Nephron (organoid): ENCODE results near the gene KCNK10.

Experiments
- H3K27ac Mint-ChIP-seq, 3 experiments: 2 replicates each; pipeline ENCODE4 v1.8.0; 2020; ENCODE audit warnings: mixed read lengths in 3 of 3, mild to moderate bottlenecking in 2 of 3, moderate library complexity in 1 of 3
- H3K27me3 Mint-ChIP-seq: 2 replicates; pipeline ENCODE4 v1.8.0; 2021; ENCODE audit warnings: low read depth, mild to moderate bottlenecking, moderate library complexity, mixed read lengths
- H3K36me3 Mint-ChIP-seq: 2 replicates; pipeline ENCODE4 v1.8.0; 2020; ENCODE audit warnings: low read depth, mixed read lengths
- H3K4me1 Mint-ChIP-seq: 2 replicates; pipeline ENCODE4 v1.8.0; 2020; ENCODE audit warnings: mixed read lengths
- H3K4me3 Mint-ChIP-seq, 3 experiments: 2 replicates each; pipeline ENCODE4 v1.8.0; 2020; ENCODE audit warnings: mild to moderate bottlenecking in 3 of 3, mixed read lengths in 3 of 3, moderate library complexity in 2 of 3
- H3K9me3 Mint-ChIP-seq: 2 replicates; pipeline ENCODE4 v1.8.0; 2020; ENCODE audit warnings: mixed read lengths
- CTCF ChIP-seq, 3 experiments: fragments of 200-600 bp; sonication (generic); IDR thresholded peaks; one replicate each; pipeline ENCODE4 v1.5.0; 2021; ENCODE audit warnings: antibody characterized with exemption in 3 of 3; ENCODE audit not compliant: unreplicated experiment in 3 of 3

KCNK10 gene

GRCh38 chr14:88218119-88218915 lies 104.8 kb downstream of the KCNK10 start:
- Mint-ChIP-seq H3K4me3 (no peak overlapping the region), H3K27me3 (peaks cover 3% of the 10 kb centered on the region), H3K27ac (no peak overlapping the region), H3K36me3 (no peaks in the 10 kb centered on the region), H3K9me3 (peaks cover 33% of the 10 kb centered on the region), H3K4me1 (no peaks in the 10 kb centered on the region)
- no peak for TF ChIP-seq CTCF (IDR thresholded peaks at IDR 0.05; ENCODE audit: unreplicated experiment in 3 of 3)

GRCh38 chr14:88212691-88213090 lies 110.4 kb downstream of the KCNK10 start:
- H3K9me3 Mint-ChIP-seq, result no peaks in the 10 kb centered on the region
- H3K4me1 Mint-ChIP-seq, result no peaks in the 10 kb centered on the region
- TF ChIP-seq CTCF (IDR thresholded peaks at IDR 0.05; ENCODE audit: unreplicated experiment in 3 of 3), result no peak
- H3K27ac Mint-ChIP-seq, result no peak overlapping the region
- H3K4me3 Mint-ChIP-seq, result no peak overlapping the region
- no peaks in the 10 kb centered on the region for H3K36me3 Mint-ChIP-seq
- H3K27me3 Mint-ChIP-seq, result peaks cover 3% of the 10 kb centered on the region

GRCh38 chr14:88210426-88210825 lies 112.6 kb downstream of the KCNK10 start:
- no peaks in the 10 kb centered on the region for H3K36me3 Mint-ChIP-seq

GRCh38 chr14:88209273-88209672 lies 113.8 kb downstream of the KCNK10 start:
- Mint-ChIP-seq H3K36me3 (no peaks in the 10 kb centered on the region), H3K9me3 (no peaks in the 10 kb centered on the region), H3K4me1 (no peaks in the 10 kb centered on the region), H3K27ac (no peak overlapping the region), H3K27me3 (peaks cover 3% of the 10 kb centered on the region), H3K4me3 (no peak overlapping the region)
- no peak for TF ChIP-seq CTCF (IDR thresholded peaks at IDR 0.05; ENCODE audit: unreplicated experiment in 3 of 3)

More at GRCh38 chr14:88210426-88210825, 112.6 kb downstream of the KCNK10 start:
- Mint-ChIP-seq H3K27ac (no peak overlapping the region), H3K27me3 (peaks cover 3% of the 10 kb centered on the region), H3K4me1 (no peaks in the 10 kb centered on the region), H3K4me3 (no peak overlapping the region), H3K9me3 (no peaks in the 10 kb centered on the region)
- no peak for TF ChIP-seq CTCF (IDR thresholded peaks at IDR 0.05; ENCODE audit: unreplicated experiment in 3 of 3)

- Mint-ChIP-seq H3K4me1 (peaks cover 3% of the 10 kb centered on the region), H3K36me3 (no peaks in the 10 kb centered on the region), H3K27me3 (no peaks in the 10 kb centered on the region), H3K27ac (no peak overlapping the region), H3K9me3 (no peaks in the 10 kb centered on the region), H3K4me3 (no peak overlapping the region)
- TF ChIP-seq CTCF (IDR thresholded peaks at IDR 0.05; ENCODE audit: unreplicated experiment in 3 of 3), result no peak
Measured at GRCh38 chr14:88208858-88209257, 114.2 kb downstream of the KCNK10 start.

- Mint-ChIP-seq H3K4me1 (peaks cover 10% of the 10 kb centered on the region), H3K27ac (peak overlapping the region in 1 of 3 experiments; percentile 15), H3K36me3 (no peaks in the 10 kb centered on the region), H3K9me3 (no peaks in the 10 kb centered on the region), H3K27me3 (peaks cover 13% of the 10 kb centered on the region), H3K4me3 (no peak overlapping the region)
- TF ChIP-seq CTCF (IDR thresholded peaks at IDR 0.05; ENCODE audit: unreplicated experiment in 3 of 3), result no peak
Measured at GRCh38 chr14:88204221-88204620, 118.8 kb downstream of the KCNK10 start.
